GM21515 (cell line): Measurements from ENCODE around the gene BEST4.
"Not testable (repeated sequence)": the region's sequence is repeated elsewhere in the genome, so short reads cannot be mapped to it uniquely, and the experiment has no call there.

Experiments used
- ATAC-seq: cut with Tn5 transposase; IDR thresholded peaks from one replicate; pipeline ENCODE4 v1.9.1; 2021; ENCODE audit not compliant: unreplicated experiment

Gene BEST4

DNA sequence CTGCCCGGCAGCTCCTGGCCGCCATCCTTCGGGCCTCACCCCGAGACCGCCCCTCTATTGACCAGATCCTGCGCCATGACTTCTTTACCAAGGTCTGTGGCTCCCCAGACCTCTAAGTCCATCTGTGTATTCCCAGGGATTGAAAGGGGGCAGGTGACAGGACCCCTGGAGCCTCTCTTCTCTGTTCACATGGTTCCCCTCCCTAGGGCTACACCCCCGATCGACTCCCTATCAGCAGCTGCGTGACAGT is 15.0 kb upstream of the BEST4 start:
- no peak for ATAC-seq

DNA sequence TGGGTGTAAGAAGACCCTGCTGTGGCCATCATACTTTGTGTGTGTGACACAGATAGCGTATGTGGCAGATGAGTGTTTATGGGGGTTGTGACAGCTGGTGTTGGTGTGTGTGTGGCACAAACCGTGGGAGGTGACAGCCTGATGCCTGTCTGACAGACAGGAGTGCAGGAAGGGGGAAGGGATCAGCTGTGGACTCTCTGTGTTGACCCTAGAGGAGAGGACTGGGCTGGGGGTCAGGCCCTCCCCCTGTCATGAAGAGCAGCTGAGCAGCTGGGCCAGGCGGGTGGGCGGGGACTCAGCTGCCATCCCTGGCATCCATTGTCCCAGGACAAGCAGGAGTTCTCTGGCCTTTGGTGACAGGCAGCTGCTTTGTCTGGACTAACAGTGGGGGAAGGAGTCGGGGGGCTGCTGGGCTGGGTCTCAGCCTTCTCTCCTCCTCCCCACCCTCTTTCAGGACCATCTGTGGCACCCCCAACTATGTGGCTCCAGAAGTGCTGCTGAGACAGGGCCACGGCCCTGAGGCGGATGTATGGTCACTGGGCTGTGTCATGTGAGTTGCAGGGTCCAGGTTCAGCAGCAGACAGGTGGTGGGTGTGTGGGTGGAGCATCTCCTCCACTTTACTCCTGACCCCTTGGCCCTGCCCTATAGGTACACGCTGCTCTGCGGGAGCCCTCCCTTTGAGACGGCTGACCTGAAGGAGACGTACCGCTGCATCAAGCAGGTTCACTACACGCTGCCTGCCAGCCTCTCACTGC is 14.5 kb upstream of the BEST4 start:
- ATAC-seq = no peak

- no peak for ATAC-seq
Observed at GRCh38 chr1:44801491-44802305, 13.7 kb upstream of the BEST4 start.

DNA sequence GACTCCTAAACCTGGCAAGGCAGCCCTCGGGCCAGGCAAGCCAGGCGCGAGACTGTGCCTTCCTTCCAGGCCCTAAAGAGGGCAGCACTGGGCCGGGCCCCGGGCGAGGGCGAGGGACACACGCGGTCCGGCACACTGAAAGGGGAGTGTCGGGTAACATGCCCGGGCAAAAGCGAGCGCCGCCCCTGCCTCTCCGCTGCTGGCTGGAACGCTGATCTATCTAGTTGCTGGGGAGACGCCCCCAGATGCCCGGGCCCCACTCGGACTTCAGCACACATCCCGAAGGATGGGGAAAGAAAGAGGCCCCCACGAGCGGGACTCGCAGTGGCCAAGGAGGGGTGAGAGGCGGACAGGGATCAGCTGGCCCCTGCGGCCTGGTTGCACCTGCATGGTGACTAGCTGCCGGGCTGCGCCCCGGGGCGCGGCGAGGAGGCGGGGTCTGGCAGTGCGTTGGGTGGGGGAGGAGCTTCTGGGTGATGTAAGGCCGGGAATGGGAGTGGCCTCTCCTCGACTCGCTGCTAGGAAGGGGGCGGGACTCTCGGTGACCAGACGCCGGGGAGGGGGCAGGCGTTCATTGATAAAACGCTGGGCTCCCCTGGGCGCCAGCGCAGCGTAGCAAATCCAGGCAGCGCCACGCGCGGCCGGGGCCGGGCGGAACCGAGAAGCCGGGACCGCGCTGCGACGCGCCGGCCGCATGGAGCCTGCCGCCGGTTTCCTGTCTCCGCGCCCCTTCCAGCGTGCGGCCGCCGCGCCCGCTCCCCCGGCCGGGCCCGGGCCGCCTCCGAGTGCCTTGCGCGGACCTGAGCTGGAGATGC is 12.0 kb upstream of the BEST4 start, which contains the start of gene PLK3:
Gene PLK3, plus strand, starts transcription at position 608 of the 815 bp plus-strand sequence. Its CDS starts 87 bp downstream, at position 695.
- peak; percentile 77 for ATAC-seq

GRCh38 chr1:44798481-44799365 is 10.8 kb upstream of the BEST4 start:
- ATAC-seq = no peak

DNA sequence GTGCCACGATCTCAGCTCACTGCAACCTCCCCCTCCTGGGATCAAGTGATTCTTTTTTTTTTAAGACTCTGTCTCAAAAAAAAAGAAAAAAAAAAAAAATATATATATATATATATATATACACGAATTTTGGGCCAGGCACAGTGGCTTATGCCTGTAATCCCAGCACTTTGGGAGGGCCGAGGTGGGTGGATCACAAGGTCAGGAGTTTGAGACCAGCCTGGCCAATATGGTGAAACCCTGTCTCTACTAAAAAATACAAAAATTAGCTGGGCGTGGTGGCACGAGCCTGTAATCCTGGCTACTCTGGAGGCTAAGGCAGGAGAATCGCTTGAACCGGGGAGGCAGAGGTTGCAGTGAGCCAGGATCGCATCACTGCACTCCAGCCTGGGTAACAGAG is 9.9 kb upstream of the BEST4 start:
- ATAC-seq = not testable (repeated sequence)

DNA sequence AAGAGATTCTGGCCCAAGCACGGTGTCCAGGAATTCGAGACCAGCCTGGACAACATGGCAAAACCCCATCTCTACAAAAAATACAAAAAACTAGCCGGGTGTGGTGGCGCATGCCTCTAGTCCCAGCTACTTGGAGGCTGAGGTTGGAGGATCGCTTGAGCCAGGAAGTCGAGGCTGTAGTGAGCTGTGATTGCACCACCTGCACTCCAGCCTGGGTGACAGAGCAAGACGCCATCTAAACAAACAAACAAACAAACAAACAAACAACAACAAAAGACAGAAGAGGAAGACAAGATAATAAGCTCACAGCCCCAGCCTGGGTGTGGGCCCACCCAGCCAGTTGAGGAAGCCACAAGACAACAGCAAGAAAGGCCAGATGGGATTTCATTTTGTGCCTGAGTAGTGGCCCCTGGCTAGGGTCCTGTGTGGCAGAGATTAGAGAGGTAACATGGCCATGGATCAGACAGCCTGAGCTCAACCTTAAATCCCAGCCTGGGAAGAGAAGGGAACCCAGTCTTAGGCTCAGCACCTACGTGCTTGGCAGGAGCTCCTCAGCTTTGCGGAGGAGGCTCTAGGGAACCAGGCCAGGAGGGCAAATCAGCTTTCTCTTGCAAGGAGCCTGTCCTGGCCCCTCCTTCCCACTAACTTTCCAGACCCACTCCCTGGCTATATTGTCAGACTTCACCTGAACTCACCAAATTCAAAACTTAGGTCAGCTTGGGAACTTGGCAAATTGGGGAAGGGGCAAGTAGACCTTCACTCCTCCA is 4.9 kb upstream of the BEST4 start:
- ATAC-seq = no peak

- ATAC-seq = no peak
Observed at GRCh38 chr1:44790968-44791801, 3.2 kb upstream of the BEST4 start.

DNA sequence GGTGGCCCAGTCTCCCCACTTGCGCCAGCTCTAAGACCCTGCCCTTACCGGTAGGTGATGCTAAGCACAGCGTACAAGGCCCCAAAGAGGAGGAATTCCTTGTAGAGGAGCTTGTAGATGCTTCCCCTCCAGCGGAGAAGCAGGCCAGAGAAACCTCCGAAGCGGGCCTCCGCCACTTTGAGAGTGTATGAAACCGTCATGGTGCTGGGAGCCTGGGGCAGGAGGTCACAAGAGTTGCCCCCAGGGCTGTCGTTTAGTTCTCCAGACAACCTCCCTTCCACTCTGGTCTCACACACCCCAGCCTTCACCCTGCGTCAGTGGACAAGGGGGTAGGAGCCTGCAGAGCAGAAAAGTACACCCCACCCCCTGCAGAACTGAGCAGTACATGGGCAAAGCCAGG is 464 bp downstream of the BEST4 start:
- no peak for ATAC-seq

GRCh38 chr1:44786841-44787426 is 1.0 kb downstream of the BEST4 start:
- ATAC-seq = no peak

GRCh38 chr1:44786138-44786840 is 1.7 kb downstream of the BEST4 start:
- ATAC-seq = no peak

DNA sequence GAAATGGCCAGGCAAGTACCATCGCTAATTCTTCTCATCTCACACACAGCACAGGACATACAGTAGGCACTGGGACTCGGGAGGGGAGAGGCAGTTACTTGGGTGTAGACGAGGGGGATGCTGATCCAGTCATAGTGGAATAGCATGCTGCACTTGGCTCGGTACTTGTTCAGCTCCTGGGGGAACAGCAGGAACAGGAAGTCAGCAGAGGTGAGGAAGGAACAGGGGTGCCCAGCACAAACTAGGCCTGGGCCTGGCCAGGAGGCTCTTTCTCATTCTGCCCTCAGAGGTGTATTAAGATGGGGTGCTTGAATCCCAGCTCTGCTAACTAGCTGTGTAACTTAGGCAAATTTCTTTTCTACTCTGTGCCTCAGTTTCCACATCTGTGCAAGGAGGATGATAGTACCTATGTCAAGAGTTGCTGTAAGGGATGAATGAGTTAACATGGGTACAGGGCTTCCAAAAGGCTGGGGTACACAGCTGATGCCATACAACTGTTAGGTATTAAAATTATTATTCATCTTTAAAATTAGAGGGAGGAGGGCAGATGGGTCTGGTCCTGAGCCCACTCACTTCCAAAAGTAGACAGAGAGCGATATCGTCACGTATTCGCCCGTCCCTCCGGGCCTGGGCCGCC is 2.4 kb downstream of the BEST4 start:
- ATAC-seq = no peak

GRCh38 chr1:44785029-44785380 is 3.0 kb downstream of the BEST4 start:
- ATAC-seq = no peak

- no peak for ATAC-seq
Observed at GRCh38 chr1:44784094-44785028, 3.6 kb downstream of the BEST4 start.

GRCh38 chr1:44783697-44784093 is 4.3 kb downstream of the BEST4 start:
- ATAC-seq = no peak

DNA sequence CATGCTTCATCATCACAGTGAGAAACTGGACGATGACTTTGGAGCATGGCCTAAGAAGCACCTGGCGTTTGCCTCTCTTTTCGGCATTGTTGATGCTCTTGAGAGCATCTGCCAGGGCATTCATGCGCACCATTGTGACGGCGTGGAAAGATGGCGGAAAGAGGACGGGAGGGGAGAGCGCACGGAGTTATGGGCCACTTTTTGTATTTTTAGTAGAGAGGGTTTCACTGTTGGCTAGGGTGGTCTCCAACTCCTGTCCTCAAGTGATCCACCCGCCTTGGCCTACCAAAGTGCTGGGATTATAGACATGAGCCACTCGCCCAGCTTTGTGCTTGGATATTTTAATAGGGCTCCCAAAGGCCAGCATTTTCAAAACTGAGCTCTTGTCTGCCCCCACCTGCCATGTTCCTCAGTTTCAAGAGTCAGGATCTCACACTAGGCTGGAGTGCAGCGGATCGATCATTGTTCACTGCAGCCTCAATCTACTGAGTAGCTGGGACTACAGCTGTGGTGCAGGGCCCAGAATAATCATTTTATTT is 7.3 kb downstream of the BEST4 start:
- ATAC-seq = no peak
